GM23338 (cell line): ENCODE measurements around the gene RPL22. TPM values are rescaled to one million over a fixed set of nuclear protein-coding genes. Genes with fewer than 3 reads are reported as not detected.

Experiments used
- ATAC-seq: fragments of 200-7000 bp; cut with Tn5 transposase; 3 replicates; pipeline ENCODE4 v1.9.1; 2020
- DNase-seq: peaks from one replicate; pipeline ENCODE4 v3.0.0-alpha.2; 2015; ENCODE audit warnings: low spot score
- H2AFZ ChIP-seq: fragments of 200-600 bp; sonication (generic); 2 replicates; pipeline ENCODE4 v1.8.0; 2016; ENCODE audit warnings: antibody characterized with exemption, mild to moderate bottlenecking, moderate library complexity
- H3F3A ChIP-seq: fragments of 200-600 bp; sonication (generic); replicated peaks from 2 replicates; pipeline ENCODE4 v1.8.0; 2017; ENCODE audit warnings: antibody characterized with exemption, mixed run types, low read depth
- H3K27ac ChIP-seq: fragments of 200-600 bp; sonication (generic); 2 replicates; pipeline ENCODE4 v1.6.1; 2016; ENCODE audit warnings: low read depth
- H3K27me3 ChIP-seq: fragments of 200-600 bp; sonication (generic); 2 replicates; pipeline ENCODE4 v1.8.0; 2016; ENCODE audit warnings: mild to moderate bottlenecking, mixed run types, moderate library complexity; ENCODE audit not compliant: insufficient read depth
- H3K36me3 ChIP-seq: fragments of 200-600 bp; sonication (generic); 2 replicates; pipeline ENCODE4 v1.8.0; 2016; ENCODE audit warnings: mild to moderate bottlenecking; ENCODE audit not compliant: insufficient read depth
- H3K4me1 ChIP-seq: fragments of 200-600 bp; sonication (generic); 2 replicates; pipeline ENCODE4 v1.8.0; 2016; ENCODE audit warnings: mild to moderate bottlenecking, moderate library complexity; ENCODE audit not compliant: insufficient read depth
- H3K4me2 ChIP-seq: fragments of 200-600 bp; sonication (generic); 2 replicates; pipeline ENCODE4 v1.7.1; 2017; ENCODE audit warnings: mixed run types
- H3K4me3 ChIP-seq: fragments of 200-600 bp; sonication (generic); 2 replicates; pipeline ENCODE4 v1.6.1; 2016; ENCODE audit warnings: mixed run types
- H3K79me2 ChIP-seq: fragments of 200-600 bp; sonication (generic); replicated peaks from 2 replicates; pipeline ENCODE4 v1.8.0; 2017; ENCODE audit warnings: mild to moderate bottlenecking; ENCODE audit not compliant: insufficient read depth
- H3K9me2 ChIP-seq: fragments of 200-600 bp; sonication (generic); 2 replicates; pipeline ENCODE4 v1.8.0; 2017; ENCODE audit not compliant: insufficient read depth
- H4K20me1 ChIP-seq: fragments of 200-600 bp; sonication (generic); replicated peaks from 2 replicates; pipeline ENCODE4 v1.8.0; 2017; ENCODE audit warnings: mild to moderate bottlenecking; ENCODE audit not compliant: insufficient read depth
- H3K27ac Mint-ChIP-seq: 2 replicates; pipeline ENCODE4 v1.8.0; 2020; ENCODE audit warnings: inconsistent platforms, mild to moderate bottlenecking, moderate library complexity, mixed read lengths
- H3K27me3 Mint-ChIP-seq: 3 replicates; pipeline ENCODE4 v1.8.0; 2022; ENCODE audit warnings: low read depth, mild to moderate bottlenecking, moderate library complexity, mixed read lengths, inconsistent platforms; ENCODE audit not compliant: insufficient read depth, poor library complexity
- H3K36me3 Mint-ChIP-seq: 3 replicates; pipeline ENCODE4 v1.8.0; 2021; ENCODE audit warnings: low read depth, mild to moderate bottlenecking, inconsistent platforms, moderate library complexity, mixed read lengths
- H3K4me1 Mint-ChIP-seq: 3 replicates; pipeline ENCODE4 v1.8.0; 2020; ENCODE audit warnings: mild to moderate bottlenecking, inconsistent platforms, mixed read lengths
- H3K4me3 Mint-ChIP-seq: 3 replicates; pipeline ENCODE4 v1.8.0; 2021; ENCODE audit warnings: moderate library complexity, mild to moderate bottlenecking, inconsistent platforms, mixed read lengths
- H3K9me3 Mint-ChIP-seq: 3 replicates; pipeline ENCODE4 v1.8.0; 2020; ENCODE audit warnings: moderate library complexity, mild to moderate bottlenecking, inconsistent platforms, mixed read lengths
- EZH2 ChIP-seq: fragments of 200-600 bp; sonication (generic); IDR thresholded peaks from one replicate; pipeline ENCODE4 v1.8.0; 2017; ENCODE audit warnings: antibody characterized with exemption, mild to moderate bottlenecking, low read depth; ENCODE audit not compliant: unreplicated experiment
- EZH2phosphoT487 ChIP-seq: fragments of 200-600 bp; sonication (generic); IDR thresholded peaks from one replicate; pipeline ENCODE4 v1.8.1; 2018; ENCODE audit warnings: antibody characterized with exemption; ENCODE audit not compliant: unreplicated experiment
- JUNB ChIP-seq: IDR thresholded peaks from one replicate; pipeline ENCODE4 v1.6.1; 2016; ENCODE audit warnings: antibody characterized with exemption; ENCODE audit not compliant: unreplicated experiment
- POLR2AphosphoS5 ChIP-seq: IDR thresholded peaks from 2 replicates; pipeline ENCODE4 v1.6.1; 2016; ENCODE audit warnings: antibody characterized with exemption, low read depth
- REST ChIP-seq: IDR thresholded peaks from one replicate; pipeline ENCODE4 v1.6.1; 2018; ENCODE audit warnings: antibody characterized with exemption; ENCODE audit not compliant: unreplicated experiment
- ZNF114 ChIP-seq: fragments of 250-450 bp; sonication (Bioruptor Pico); IDR thresholded peaks from 2 replicates; pipeline ENCODE4 v1.5.0; 2020; ENCODE audit warnings: mild to moderate bottlenecking, moderate library complexity
- polyA plus RNA-seq: library from polyadenylated mRNA; unstranded; fragments of >200 nt; fragmentation: Nextera tagmentation; extraction: Ambion mirVana; gene quantifications from 2 replicates; pipeline ENCODE4 v1.2.1, GENCODE V29; 2016
- total RNA-seq: library from RNA; depleted of rRNA; stranded (reverse); fragments of >200 nt; shearing (Covaris generic); gene quantifications from 2 replicates; pipeline ENCODE4 v1.2.3, GENCODE V29; 2014

The RPL22 gene
- total and polyA plus RNA-seq, 2 experiments from 2014 or later = 145 to 818 TPM

- Histone ChIP-seq H3K4me2 (no peak overlapping the region), H4K20me1 (no peaks in the 10 kb centered on the region), H3K27ac (no peak overlapping the region), H2AFZ (no peak overlapping the region), H3F3A (peaks cover 6% of the 10 kb centered on the region; the same call in 1 of the 2 replicates), H3K36me3 (no peaks in the 10 kb centered on the region), H3K9me2 (no peaks in the 10 kb centered on the region), H3K27me3 (no peaks in the 10 kb centered on the region), H3K4me1 (peaks cover 3% of the 10 kb centered on the region; the same call in 1 of the 2 replicates), H3K4me3 (no peak overlapping the region), H3K79me2 (no peaks in the 10 kb centered on the region)
- Mint-ChIP-seq H3K4me1 (peaks cover 19% of the 10 kb centered on the region), H3K36me3 (no peaks in the 10 kb centered on the region), H3K27ac (no peak overlapping the region), H3K9me3 (no peaks in the 10 kb centered on the region), H3K27me3 (peaks cover 17% of the 10 kb centered on the region), H3K4me3 (no peak overlapping the region)
- TF ChIP-seq REST (no peak), POLR2AphosphoS5 (no peak), ZNF114 (CRISPR knock-in tag) (no peak), EZH2 (no peak), EZH2phosphoT487 (no peak)
- DNase-seq (no peak), ATAC-seq (no peak)
Measured at GRCh38 chr1:6163973-6164617, 35.3 kb downstream of the RPL22 start.

- H2AFZ ChIP-seq = no peak overlapping the region
- no peaks in the 10 kb centered on the region for H3K9me2 ChIP-seq
- no peaks in the 10 kb centered on the region for H3K36me3 ChIP-seq
- no peak overlapping the region for H3K4me2 ChIP-seq
- no peaks in the 10 kb centered on the region for H3K27me3 ChIP-seq
- TF ChIP-seq JUNB (no peak), EZH2 (no peak)
- no peaks in the 10 kb centered on the region for H4K20me1 ChIP-seq
- DNase-seq (no peak), ATAC-seq (no peak)
- peaks cover 19% of the 10 kb centered on the region for H3K4me1 Mint-ChIP-seq
- H3K4me1 ChIP-seq = peaks cover 3% of the 10 kb centered on the region; the same call in 1 of the 2 replicates
- peaks cover 17% of the 10 kb centered on the region for H3K27me3 Mint-ChIP-seq
- H3K79me2 ChIP-seq = no peaks in the 10 kb centered on the region
- H3F3A ChIP-seq = peaks cover 6% of the 10 kb centered on the region; the same call in 1 of the 2 replicates
- H3K27ac ChIP-seq = no peak overlapping the region
- no peak overlapping the region for H3K4me3 Mint-ChIP-seq
- H3K36me3 Mint-ChIP-seq = no peaks in the 10 kb centered on the region
- H3K9me3 Mint-ChIP-seq = no peaks in the 10 kb centered on the region
- no peak overlapping the region for H3K27ac Mint-ChIP-seq
- no peak overlapping the region for H3K4me3 ChIP-seq
Measured at GRCh38 chr1:6163191-6163972, 36.0 kb downstream of the RPL22 start.
